H1 (cell line): ENCODE results near the gene SMIM17. TPM values are rescaled to one million over a fixed set of nuclear protein-coding genes. Genes with fewer than 3 reads are reported as not detected.

Source experiments
- CTCF ChIA-PET: fragments of 300-600 bp; sonication (Branson Sonifier 250); formaldehyde crosslinking; loops from one replicate; lab custom pipeline; 2021; ENCODE audit not compliant: partially characterized antibody; lab: Charles Lee
- POLR2A ChIA-PET: fragments of 300-600 bp; sonication (Branson Sonifier 250); formaldehyde crosslinking; loops from one replicate; lab custom pipeline; 2021; ENCODE audit warnings: inconsistent platforms; ENCODE audit not compliant: partially characterized antibody; lab: Charles Lee
- DNase-seq, 2 experiments: peaks; one replicate each; pipeline versions ENCODE4 v3.0.0 to v3.0.0-alpha.2; 2010 to 2022; ENCODE audit warnings: low spot score in 2 of 2, low read depth in 1 of 2, mixed read lengths in 1 of 2
- FAIRE-seq: peaks from 2 replicates; lab custom pipeline; 2011; peaks lifted over from hg19 to GRCh38; lab: Jason Lieb, UNC
- H2AFZ ChIP-seq: 2 replicates; pipeline ENCODE4 v1.8.1; 2012; ENCODE audit warnings: low read length, inconsistent platforms
- H2AK5ac ChIP-seq: 2 replicates; pipeline ENCODE4 v1.6.1; 2013; ENCODE audit warnings: low read depth, low read length
- H2BK120ac ChIP-seq: replicated peaks from 2 replicates; pipeline ENCODE3; 2013; ENCODE audit warnings: low read depth, low read length, inconsistent platforms
- H2BK12ac ChIP-seq: 2 replicates; pipeline ENCODE4 v1.6.1; 2013; ENCODE audit warnings: low read depth, low read length
- H2BK15ac ChIP-seq: 2 replicates; pipeline ENCODE4 v1.6.1; 2013; ENCODE audit warnings: low read length
- H2BK20ac ChIP-seq: 2 replicates; pipeline ENCODE4 v1.6.1; 2013; ENCODE audit warnings: low read length
- H2BK5ac ChIP-seq: 2 replicates; pipeline ENCODE4 v1.6.1; 2013; ENCODE audit warnings: low read depth, low read length
- H3K14ac ChIP-seq: 2 replicates; pipeline ENCODE4 v1.6.1; 2013; ENCODE audit warnings: inconsistent platforms; ENCODE audit not compliant: insufficient read length
- H3K18ac ChIP-seq: 2 replicates; pipeline ENCODE4 v1.6.1; 2013; ENCODE audit warnings: low read length; ENCODE audit errors: extremely low read depth
- H3K23ac ChIP-seq: 2 replicates; pipeline ENCODE4 v1.6.1; 2013; ENCODE audit warnings: inconsistent platforms; ENCODE audit not compliant: insufficient read length
- H3K23me2 ChIP-seq: 2 replicates; pipeline ENCODE4 v1.6.1; 2013; ENCODE audit warnings: low read depth, low read length
- H3K27ac ChIP-seq: 2 replicates; pipeline ENCODE4 v1.6.1; 2011; ENCODE audit warnings: low read depth, low read length, inconsistent platforms
- H3K27me3 ChIP-seq, 4 experiments: replicated peaks in 1 of 4; 1 replicate in 1 of 4; 2 replicates in 3 of 4; pipeline versions ENCODE4 v1.6.1 to v1.8.1; 2011 to 2013; ENCODE audit warnings: low read length in 3 of 4, mild to moderate bottlenecking in 3 of 4, inconsistent platforms in 2 of 4, mixed read lengths in 2 of 4, moderate library complexity in 1 of 4; ENCODE audit not compliant: control insufficient read depth in 3 of 4, insufficient read depth in 3 of 4; ENCODE audit errors: extremely low read depth in 1 of 4
- H3K36me3 ChIP-seq, 4 experiments: 2 replicates each; pipeline versions ENCODE4 v1.6.1 to v1.8.1; 2011 to 2013; ENCODE audit warnings: mild to moderate bottlenecking in 4 of 4, low read length in 3 of 4, moderate library complexity in 2 of 4, control low read depth in 1 of 4, inconsistent platforms in 1 of 4; ENCODE audit not compliant: insufficient read depth in 4 of 4, control insufficient read depth in 2 of 4
- H3K4ac ChIP-seq: replicated peaks from 2 replicates; pipeline ENCODE3; 2013; ENCODE audit warnings: low read length, low read depth, mixed read lengths, inconsistent platforms; ENCODE audit not compliant: insufficient read length
- H3K4me1 ChIP-seq, 4 experiments: replicated peaks in 1 of 4; 1 replicate in 1 of 4; 2 replicates in 3 of 4; pipeline versions ENCODE4 v1.6.1 to v1.8.1; 2011 to 2013; ENCODE audit warnings: low read length in 3 of 4, inconsistent platforms in 2 of 4, mixed read lengths in 1 of 4; ENCODE audit not compliant: insufficient read depth in 4 of 4, control insufficient read depth in 3 of 4
- H3K4me2 ChIP-seq, 2 experiments: 2 replicates each; pipeline versions ENCODE4 v1.6.1 to v1.8.1; 2011 to 2013; ENCODE audit warnings: low read depth in 2 of 2, low read length in 2 of 2, control low read depth in 1 of 2, inconsistent platforms in 1 of 2, mild to moderate bottlenecking in 1 of 2; ENCODE audit not compliant: insufficient read depth in 1 of 2
- H3K4me3 ChIP-seq, 4 experiments: fragments of 200-600, 300-600 bp in 1 of 4; sonication (generic), shearing (Covaris generic), sonication (Bioruptor Twin) in 1 of 4; 2 replicates each; pipeline versions ENCODE4 v1.5.1 to v1.8.1; 2011 to 2016; ENCODE audit warnings: low read length in 4 of 4, low read depth in 3 of 4, control low read depth in 2 of 4, inconsistent platforms in 2 of 4, mild to moderate bottlenecking in 2 of 4, mixed read lengths in 1 of 4, moderate library complexity in 1 of 4; ENCODE audit not compliant: insufficient read depth in 2 of 4; ENCODE audit errors: extremely low read depth in 1 of 4
- H3K56ac ChIP-seq: replicated peaks from 2 replicates; pipeline ENCODE3; 2013; ENCODE audit warnings: low read depth, mild to moderate bottlenecking, mixed read lengths, low read length, inconsistent platforms; ENCODE audit not compliant: insufficient read length
- H3K79me1 ChIP-seq: 2 replicates; pipeline ENCODE4 v1.6.1; 2013; ENCODE audit warnings: low read depth, low read length, control low read depth
- H3K79me2 ChIP-seq, 2 experiments: 2 replicates each; pipeline versions ENCODE4 v1.6.1 to v1.8.1; 2012 to 2013; ENCODE audit warnings: low read length in 2 of 2, mild to moderate bottlenecking in 2 of 2, inconsistent platforms in 1 of 2; ENCODE audit not compliant: insufficient read depth in 2 of 2, control insufficient read depth in 1 of 2
- H3K9ac ChIP-seq, 4 experiments: replicated peaks in 1 of 4; 1 replicate in 1 of 4; 2 replicates in 3 of 4; pipeline versions ENCODE4 v1.6.1 to v1.8.1; 2011 to 2013; ENCODE audit warnings: low read depth in 3 of 4, low read length in 3 of 4, control low read depth in 2 of 4, mild to moderate bottlenecking in 2 of 4, moderate library complexity in 2 of 4, inconsistent platforms in 1 of 4; ENCODE audit errors: extremely low read depth in 1 of 4
- H3K9me3 ChIP-seq, 2 experiments: 2 replicates each; pipeline versions ENCODE4 v1.6.1 to v1.8.1; 2012 to 2013; ENCODE audit warnings: mild to moderate bottlenecking in 2 of 2, moderate library complexity in 2 of 2, control low read depth in 1 of 2, inconsistent platforms in 1 of 2, low read depth in 1 of 2, low read length in 1 of 2, mixed read lengths in 1 of 2; ENCODE audit not compliant: insufficient read depth in 2 of 2
- H4K20me1 ChIP-seq, 2 experiments: replicated peaks in 1 of 2; 2 replicates each; pipeline versions ENCODE3 to v1.8.1; 2011 to 2013; ENCODE audit warnings: inconsistent platforms in 2 of 2, low read length in 2 of 2, mild to moderate bottlenecking in 1 of 2; ENCODE audit not compliant: insufficient read depth in 2 of 2, control insufficient read depth in 1 of 2
- H4K5ac ChIP-seq: 2 replicates; pipeline ENCODE4 v1.6.1; 2013; ENCODE audit warnings: low read length, low read depth, mixed read lengths, inconsistent platforms; ENCODE audit not compliant: insufficient read length
- H4K8ac ChIP-seq: 2 replicates; pipeline ENCODE4 v1.8.0; 2013; ENCODE audit warnings: mild to moderate bottlenecking, moderate library complexity, low read length, inconsistent platforms; ENCODE audit not compliant: insufficient read depth; ENCODE audit errors: extremely low read depth
- H4K91ac ChIP-seq: replicated peaks from 2 replicates; pipeline ENCODE3; 2013; ENCODE audit warnings: low read length, mixed read lengths, inconsistent platforms; ENCODE audit not compliant: insufficient read length
- ASH2L ChIP-seq: fragments of 200-600, 300-600 bp; sonication (generic); IDR thresholded peaks from one replicate; pipeline ENCODE4 v1.7.1; 2017; ENCODE audit warnings: low read length
- ATF2 ChIP-seq: IDR thresholded peaks from 2 replicates; pipeline ENCODE4 v1.6.1; 2012; ENCODE audit warnings: low read length, inconsistent platforms
- BRCA1 ChIP-seq: IDR thresholded peaks from 2 replicates; pipeline ENCODE4 v1.6.1; 2012; ENCODE audit warnings: low read depth, low read length, improper control_type of control experiment
- CTBP2 ChIP-seq: IDR thresholded peaks from 2 replicates; pipeline ENCODE4 v1.7.0; 2011; ENCODE audit warnings: borderline replicate concordance, mild to moderate bottlenecking, moderate library complexity, mixed read lengths, low read length; ENCODE audit not compliant: insufficient read depth, insufficient read length
- GABPA ChIP-seq: IDR thresholded peaks from 2 replicates; pipeline ENCODE4 v1.6.1; 2011; ENCODE audit warnings: mild to moderate bottlenecking, low read length, moderate library complexity, borderline replicate concordance; ENCODE audit not compliant: insufficient read depth
- KDM4A ChIP-seq: IDR thresholded peaks from one replicate; pipeline ENCODE4 v1.7.1; 2012; ENCODE audit warnings: low read depth, mild to moderate bottlenecking, moderate library complexity, low read length, inconsistent platforms; ENCODE audit not compliant: severe bottlenecking
- KDM5A ChIP-seq: fragments of 200-600 bp; IDR thresholded peaks from 2 replicates; pipeline ENCODE4 v1.7.1; 2012; ENCODE audit warnings: mild to moderate bottlenecking, low read length, inconsistent platforms, mixed read lengths
- POLR2AphosphoS5 ChIP-seq: IDR thresholded peaks from 2 replicates; pipeline ENCODE4 v1.6.1; 2011; ENCODE audit warnings: low read depth, low read length
- SP4 ChIP-seq: IDR thresholded peaks from 2 replicates; pipeline ENCODE4 v1.6.1; 2012; ENCODE audit warnings: low read length, inconsistent platforms
- TEAD4 ChIP-seq: IDR thresholded peaks from 2 replicates; pipeline ENCODE4 v1.6.1; 2012; ENCODE audit warnings: low read depth, low read length, inconsistent platforms, mixed read lengths
- WGBS, 2 experiments: shearing (Covaris generic) in 1 of 2; methylation state at CpG; one replicate each; pipeline versions ENCODE4 v1.1.6 to v1.1.7; 2013 to 2015; ENCODE audit warnings: low lambda C conversion rate in 2 of 2, mixed read lengths in 2 of 2, inconsistent platforms in 1 of 2, low coverage in 1 of 2, missing lambda C conversion rate in 1 of 2; ENCODE audit not compliant: insufficient replicate concordance in 2 of 2, insufficient coverage in 1 of 2, insufficient read length in 1 of 2; ENCODE audit errors: extremely low coverage in 1 of 2, missing lambda C conversion rate in 1 of 2; 5-methylcytosine and 5-hydroxymethylcytosine counted together
- polyA plus RNA-seq, 7 experiments: library from polyadenylated mRNA; depleted of rRNA in 3 of 7; stranded (reverse) in 5 of 7; unstranded in 2 of 7; fragments of >200 nt in 5 of 7; fragments of 200-250 nt in 2 of 7; gene quantifications; 1 replicate in 5 of 7; 2 replicates in 1 of 7; 4 replicates in 1 of 7; pipeline versions ENCODE4 v1.2.1 to v1.2.3, GENCODE V29; 2011 to 2013; ENCODE audit warnings: missing spikeins in 2 of 7, mixed read lengths in 2 of 7
- total RNA-seq: library from RNA; stranded (reverse); fragmentation: NEBNext Ultra II Directional; extraction: Animal tissue kit (Norgen Biotek cat#: 25700); gene quantifications from 2 replicates; pipeline ENCODE4 v1.2.1, GENCODE V29; 2021
- TF ChIP-seq, protein P1 (sequence below): IDR thresholded peaks from 2 replicates; pipeline ENCODE4 v1.6.1; 2012; ENCODE audit warnings: inconsistent platforms
- TF ChIP-seq, protein P2 (sequence below): IDR thresholded peaks from 2 replicates; pipeline ENCODE4 v1.6.1; 2012; ENCODE audit warnings: inconsistent platforms

Gene SMIM17
- total and polyA plus RNA-seq, 2 of the 8 experiments (the other 6 are each of a cell fraction or from before 2014, with no cell fraction given), result 0.06 TPM; not detected in 1

DNA sequence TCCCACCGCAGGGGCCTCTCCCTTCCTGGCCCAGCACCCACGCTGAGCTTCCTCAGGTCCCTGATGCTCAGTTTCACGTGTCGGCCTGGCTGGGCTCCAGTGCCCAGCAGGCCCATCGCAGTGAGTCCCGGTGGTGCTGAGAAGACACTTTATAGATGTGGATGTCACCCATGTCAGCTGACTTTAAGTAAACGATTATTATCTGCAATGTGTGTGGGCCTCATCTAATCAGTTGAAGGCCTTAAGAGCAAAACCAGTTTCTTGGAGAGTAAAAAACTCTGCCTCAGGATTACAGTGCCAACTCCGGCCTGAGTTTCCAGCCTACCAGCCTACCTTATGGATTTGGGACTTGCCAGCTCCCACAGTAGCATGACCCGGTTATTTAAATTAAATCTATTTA lies 17.3 kb upstream of the SMIM17 start:
- POLR2A ChIA-PET, result no interaction called here
- TF ChIP-seq TEAD4 (no peak), CTBP2 (no peak), POLR2AphosphoS5 (no peak), KDM5A (no peak), ATF2 (no peak), GABPA (no peak), ASH2L (no peak), SP4 (no peak), BRCA1 (no peak), KDM4A (no peak)
- TF ChIP-seq, protein P1, sequence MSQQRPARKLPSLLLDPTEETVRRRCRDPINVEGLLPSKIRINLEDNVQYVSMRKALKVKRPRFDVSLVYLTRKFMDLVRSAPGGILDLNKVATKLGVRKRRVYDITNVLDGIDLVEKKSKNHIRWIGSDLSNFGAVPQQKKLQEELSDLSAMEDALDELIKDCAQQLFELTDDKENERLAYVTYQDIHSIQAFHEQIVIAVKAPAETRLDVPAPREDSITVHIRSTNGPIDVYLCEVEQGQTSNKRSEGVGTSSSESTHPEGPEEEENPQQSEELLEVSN, result no peak
- TF ChIP-seq, protein P2, sequence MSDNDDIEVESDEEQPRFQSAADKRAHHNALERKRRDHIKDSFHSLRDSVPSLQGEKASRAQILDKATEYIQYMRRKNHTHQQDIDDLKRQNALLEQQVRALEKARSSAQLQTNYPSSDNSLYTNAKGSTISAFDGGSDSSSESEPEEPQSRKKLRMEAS, result no peak

More for the DNA sequence above, 17.3 kb upstream of the SMIM17 start:
- Histone ChIP-seq H3K14ac (no peak overlapping the region), H3K4me3 (no peak overlapping the region), H3K4me2 (no peak overlapping the region), H2BK12ac (no peak overlapping the region), H2AFZ (no peak overlapping the region), H4K20me1 (no peaks in the 10 kb centered on the region), H4K91ac (no peak overlapping the region), H3K36me3 (peaks cover 2 to 26% (median 7%) of the 10 kb centered on the region in 4 experiments; a peak in 5 of 8 replicates), H4K5ac (no peak overlapping the region), H3K27me3 (no peaks in the 10 kb centered on the region), H3K56ac (no peak overlapping the region), H3K27ac (no peak overlapping the region), H3K4ac (no peak overlapping the region), H2AK5ac (no peak overlapping the region), H4K8ac (no peak overlapping the region), H3K9ac (no peak overlapping the region), H2BK5ac (no peak overlapping the region), H2BK20ac (no peak overlapping the region), H3K79me1 (no peaks in the 10 kb centered on the region; the same call in 1 of the 2 replicates), H3K9me3 (peaks cover 33 to 75% of the 10 kb centered on the region in 2 experiments), H3K23me2 (no peaks in the 10 kb centered on the region), H3K4me1 (no peaks in the 10 kb centered on the region), H3K79me2 (no peaks in the 10 kb centered on the region), H3K23ac (no peak overlapping the region), H3K18ac (no peak overlapping the region), H2BK15ac (no peak overlapping the region), H2BK120ac (no peak overlapping the region)
- WGBS, 2 experiments, result 91% methylated on average over 9 of the region's 9 CpGs; no CpG with 5 or more reads in 1 of the 2 experiments
- CTCF ChIA-PET, result no interaction called here
- FAIRE-seq, result no peak
- no peak for DNase-seq
